ENCODE data around the gene NEDD8.
"Not testable (repeated sequence)": the region's sequence is repeated elsewhere in the genome, so short reads cannot be mapped to it uniquely, and the experiment has no call there.

NEDD8 gene

GRCh38 chr14:24226473-24226872 lies 5.7 kb downstream of the NEDD8 start:
- DNase-seq (ENCODE audit: low read depth in 1 of 2, low spot score in 1 of 2): no peak

- no peak for DNase-seq (ENCODE audit: low read depth in 1 of 2, low spot score in 1 of 2)
Measured at GRCh38 chr14:24224618-24225071, 7.5 kb downstream of the NEDD8 start.

GRCh38 chr14:24222987-24223386 lies 9.2 kb downstream of the NEDD8 start:
- not testable (repeated sequence) for DNase-seq (ENCODE audit: low read depth in 1 of 2, low spot score in 1 of 2)

GRCh38 chr14:24219521-24219920 lies 12.6 kb downstream of the NEDD8 start:
- no peak for DNase-seq (ENCODE audit: low read depth in 1 of 2, low spot score in 1 of 2)

GRCh38 chr14:24219080-24219479 lies 13.1 kb downstream of the NEDD8 start:
- no peak for DNase-seq (ENCODE audit: low read depth in 1 of 2, low spot score in 1 of 2)

GRCh38 chr14:24216876-24217275 lies 15.3 kb downstream of the NEDD8 start:
- DNase-seq (ENCODE audit: low read depth in 1 of 2, low spot score in 1 of 2): not testable (repeated sequence)

- DNase-seq (ENCODE audit: low read depth in 1 of 2, low spot score in 1 of 2): no peak
Measured at GRCh38 chr14:24216345-24216699, 15.8 kb downstream of the NEDD8 start.

GRCh38 chr14:24215495-24216344 lies 16.4 kb downstream of the NEDD8 start, which contains the start of gene MDP1:
Gene MDP1 (minus strand): TSS chr14:24216066. CDS start chr14:24215955, 111 bp downstream.
- DNase-seq (ENCODE audit: low read depth in 1 of 2, low spot score in 1 of 2): peak; percentile 70 to 75

GRCh38 chr14:24213866-24214662 lies 18.1 kb downstream of the NEDD8 start:
- no peak for DNase-seq (ENCODE audit: low read depth in 1 of 2, low spot score in 1 of 2)

- DNase-seq (ENCODE audit: low read depth in 1 of 2, low spot score in 1 of 2): peak; percentile 92 to 93
Measured at GRCh38 chr14:24212924-24213865, 19.0 kb downstream of the NEDD8 start, which contains the start of gene CHMP4A. Gene CHMP4A (minus strand): TSS chr14:24213488. CDS start chr14:24213439, 49 bp downstream.

GRCh38 chr14:24211311-24211710 lies 20.9 kb downstream of the NEDD8 start:
- DNase-seq (ENCODE audit: low read depth in 1 of 2, low spot score in 1 of 2): no peak

- no peak for DNase-seq (ENCODE audit: low read depth in 1 of 2, low spot score in 1 of 2)
Measured at GRCh38 chr14:24207625-24208024, 24.5 kb downstream of the NEDD8 start.

- DNase-seq (ENCODE audit: low read depth in 1 of 2, low spot score in 1 of 2): no peak
Measured at GRCh38 chr14:24207104-24207551, 25.0 kb downstream of the NEDD8 start.

- no peak for DNase-seq (ENCODE audit: low read depth in 1 of 2, low spot score in 1 of 2)
Measured at GRCh38 chr14:24206260-24207103, 25.7 kb downstream of the NEDD8 start.

- no peak for DNase-seq (ENCODE audit: low read depth in 1 of 2, low spot score in 1 of 2)
Measured at GRCh38 chr14:24204163-24205146, 27.7 kb downstream of the NEDD8 start.

- not testable (repeated sequence) for DNase-seq (ENCODE audit: low read depth in 1 of 2, low spot score in 1 of 2)
Measured at GRCh38 chr14:24203249-24203886, 28.8 kb downstream of the NEDD8 start.

- DNase-seq (ENCODE audit: low read depth in 1 of 2, low spot score in 1 of 2): not testable (repeated sequence)
Measured at GRCh38 chr14:24202538-24202937, 29.6 kb downstream of the NEDD8 start.

Measured in activated T-helper 1 cell treated with anti-CD3 and anti-CD28 coated beads, Interleukin-2, amount 50 U/mL, for 16 hours (primary cell).